CD1c-positive myeloid dendritic cell (primary cell): ENCODE results near the gene SRSF7.
A peak's percentile ranks its signal among the peaks of the same experiment; 100 is the strongest.
"Not testable (repeated sequence)": the region's sequence is repeated elsewhere in the genome, so short reads cannot be mapped to it uniquely, and the experiment has no call there.

ENCODE experiments used
- DNase-seq: peaks from one replicate; pipeline ENCODE4 v3.0.0-alpha.2; 2016; ENCODE audit errors: extremely low spot score

The SRSF7 gene

DNA sequence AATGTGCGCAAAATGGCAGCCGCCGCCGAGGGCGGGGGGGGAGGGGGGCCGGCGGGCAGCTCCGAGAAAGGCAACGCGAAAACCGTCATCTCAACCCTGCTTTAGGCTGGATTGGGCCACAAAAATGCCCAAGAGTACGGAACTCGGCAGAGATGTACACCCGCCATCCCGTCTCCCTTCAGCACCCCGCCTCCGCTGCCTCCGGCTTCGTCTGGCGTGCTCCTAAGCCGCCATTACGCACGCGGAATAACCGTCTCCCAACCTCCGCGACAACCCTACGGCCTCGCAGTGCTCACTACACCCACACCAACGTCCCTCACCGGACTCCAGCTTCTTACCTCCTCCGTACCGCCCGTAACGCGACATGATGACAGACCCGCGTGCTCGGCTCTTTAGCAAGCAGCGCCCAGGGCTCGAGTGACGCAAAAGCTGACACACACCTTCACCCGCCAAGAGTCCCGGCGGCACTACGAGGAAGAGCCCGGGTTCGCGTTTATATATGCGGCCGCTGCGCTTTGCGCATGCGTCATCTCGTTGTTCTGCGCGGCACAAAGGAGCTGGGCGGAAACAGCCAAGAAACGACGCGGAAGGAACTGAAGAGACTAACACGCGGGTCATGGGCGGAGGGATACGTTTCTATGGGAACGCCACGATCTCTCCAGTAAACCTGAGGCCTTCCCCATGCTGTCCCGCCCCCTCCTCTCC is at the start of gene SRSF7:
Gene SRSF7 (minus strand): TSS at position 471 of the 705 bp plus-strand sequence. CDS start 105 bp downstream, at position 366.
- DNase-seq, result peak; percentile 100

DNA sequence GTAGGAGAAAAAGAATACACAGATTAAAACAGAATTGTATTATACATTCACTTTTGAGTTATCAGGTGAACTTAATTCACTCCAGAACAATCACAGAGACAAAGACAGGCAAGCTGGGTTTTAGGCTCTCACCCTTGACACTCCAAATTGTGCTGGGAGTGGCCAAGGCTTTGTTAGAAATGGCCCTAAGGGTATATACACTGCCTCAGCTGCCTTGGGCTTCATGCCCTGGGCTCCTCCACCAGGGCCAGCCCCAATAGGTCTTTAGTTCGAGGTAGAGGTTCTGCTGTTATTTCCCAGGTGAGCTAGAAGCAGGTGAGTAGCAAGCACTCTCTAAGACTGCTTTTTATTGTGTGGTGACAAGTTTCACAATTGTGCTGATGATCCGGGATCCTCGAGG is 46.8 kb upstream of the SRSF7 start:
- no peak for DNase-seq

DNA sequence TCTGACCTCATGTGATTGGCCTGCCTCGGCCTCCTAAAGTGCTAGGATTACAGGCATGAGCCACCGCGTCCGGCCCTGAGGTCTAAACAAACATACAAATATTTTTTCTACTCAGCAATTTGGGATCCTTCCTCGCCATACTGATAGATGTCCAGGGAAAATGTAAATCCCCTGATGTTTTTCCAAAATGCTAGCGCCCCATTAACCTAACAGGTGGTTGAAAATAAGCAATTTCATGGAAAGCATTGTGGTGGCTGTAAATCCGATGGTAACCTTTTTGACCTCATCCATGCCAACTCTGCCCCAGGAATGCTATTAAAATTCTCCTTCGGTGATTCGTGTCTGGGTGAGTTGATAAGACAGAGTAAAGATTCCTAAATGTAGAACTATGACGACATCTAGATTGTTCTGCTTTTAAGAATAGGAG is 46.1 kb upstream of the SRSF7 start:
- no peak for DNase-seq

DNA sequence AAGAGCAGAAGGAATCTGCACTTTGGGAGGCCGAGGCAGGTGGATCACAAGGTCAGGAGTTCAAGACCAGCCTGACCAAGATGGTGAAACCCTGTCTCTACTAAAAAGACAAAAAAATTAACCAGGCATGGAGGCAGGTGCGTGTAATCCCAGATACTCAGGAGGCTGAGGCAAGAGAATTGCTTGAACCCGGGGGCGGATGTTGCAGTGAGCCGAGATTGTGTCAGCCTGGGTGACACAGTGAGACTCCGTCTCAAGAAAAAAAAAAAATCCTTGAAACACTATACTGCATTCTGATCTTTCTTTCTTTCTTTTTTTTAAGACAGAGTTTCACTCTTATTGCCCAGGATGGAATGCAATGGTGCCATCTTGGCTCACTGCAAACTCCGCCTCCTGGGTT is 43.9 kb upstream of the SRSF7 start:
- not testable (repeated sequence) for DNase-seq

DNA sequence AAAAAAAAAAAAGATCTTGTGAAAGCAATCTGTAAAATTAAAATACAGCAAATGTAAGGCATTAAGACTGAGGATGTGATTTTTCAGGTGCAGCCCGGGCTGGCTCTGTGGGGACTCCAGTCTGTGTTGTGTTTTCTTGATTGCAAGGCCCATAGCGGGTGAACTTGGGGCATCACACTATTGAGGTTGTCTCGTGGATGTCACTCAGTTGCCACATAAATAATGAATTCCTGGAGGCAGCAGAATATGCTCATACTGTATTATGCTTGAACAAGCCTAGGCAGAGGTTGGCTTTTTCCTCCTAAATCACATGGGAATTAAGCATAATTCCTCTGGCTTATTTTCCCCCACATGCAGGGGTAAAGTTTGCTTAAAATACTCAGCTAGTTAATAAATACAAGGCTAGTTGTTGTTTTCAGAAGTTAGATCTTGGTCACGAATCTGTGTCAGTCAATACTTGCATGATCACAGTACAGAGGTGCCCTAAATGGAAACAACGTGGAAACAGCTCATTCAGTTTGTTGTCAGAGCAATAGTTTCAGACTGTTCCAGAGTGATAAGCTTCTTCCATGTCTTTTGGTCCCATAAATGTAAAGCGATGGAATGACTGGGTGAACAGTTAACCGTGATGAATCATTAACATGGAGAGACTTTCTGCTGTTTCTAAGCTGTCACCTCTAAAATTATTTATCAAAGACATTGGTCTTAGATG is 43.2 kb upstream of the SRSF7 start:
- no peak for DNase-seq

DNA sequence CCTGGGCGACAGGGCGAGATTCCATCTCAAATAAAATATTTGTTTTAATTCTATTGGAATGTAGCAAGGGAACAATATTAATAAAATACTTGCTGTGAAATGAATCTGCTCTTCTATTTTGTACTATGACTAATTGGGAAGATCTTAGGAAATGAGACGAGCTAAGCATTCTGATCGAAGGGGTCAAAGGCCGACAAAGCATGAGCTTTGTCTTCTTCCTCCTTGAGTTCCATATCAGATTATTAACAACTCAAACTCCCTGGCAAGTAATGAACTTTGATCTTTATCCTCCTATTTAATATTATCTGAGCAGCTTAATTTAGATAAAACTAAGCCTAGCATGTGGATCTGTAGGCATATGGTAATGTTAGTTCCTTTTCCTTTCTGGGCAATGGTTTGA is 42.4 kb upstream of the SRSF7 start:
- no peak for DNase-seq

DNA sequence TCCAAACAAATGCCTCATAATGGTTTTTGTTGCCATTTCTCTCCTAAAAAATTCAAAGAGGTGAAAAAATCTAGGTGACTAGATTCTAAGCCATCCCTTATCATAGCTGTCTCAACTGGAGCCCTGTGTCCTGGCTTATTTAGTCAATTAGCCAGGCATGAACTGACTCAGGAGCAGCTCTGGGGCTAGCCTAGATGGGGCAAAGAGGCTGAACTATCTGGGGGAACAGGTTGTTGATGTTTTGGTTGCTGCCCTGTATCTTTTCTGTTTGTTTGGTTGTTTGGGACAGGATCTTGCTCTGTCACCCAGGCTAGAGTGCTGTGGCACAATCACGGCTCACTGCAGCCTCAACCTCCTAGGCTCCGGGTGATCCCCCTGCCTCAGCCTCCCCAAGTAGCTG is 41.6 kb upstream of the SRSF7 start:
- no peak for DNase-seq

DNA sequence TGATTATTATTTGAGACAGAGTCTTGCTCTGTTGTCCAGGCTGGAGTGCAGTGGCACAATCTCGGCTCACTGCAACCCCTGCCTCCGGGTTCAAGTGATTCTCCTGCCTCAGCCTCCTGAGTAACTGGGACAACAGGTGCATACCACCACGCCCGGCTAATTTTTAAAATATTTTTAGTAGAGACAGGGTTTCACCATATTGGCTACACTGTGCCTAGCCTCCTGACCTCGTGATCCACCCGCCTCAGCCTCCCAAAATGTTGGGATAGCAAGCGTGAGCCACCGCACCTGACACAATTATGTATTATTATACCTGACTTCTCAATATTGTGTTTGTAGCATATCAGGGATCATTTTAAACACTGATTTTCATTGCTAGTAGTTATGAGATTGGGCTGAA is 41.2 kb upstream of the SRSF7 start:
- DNase-seq, result not testable (repeated sequence)

DNA sequence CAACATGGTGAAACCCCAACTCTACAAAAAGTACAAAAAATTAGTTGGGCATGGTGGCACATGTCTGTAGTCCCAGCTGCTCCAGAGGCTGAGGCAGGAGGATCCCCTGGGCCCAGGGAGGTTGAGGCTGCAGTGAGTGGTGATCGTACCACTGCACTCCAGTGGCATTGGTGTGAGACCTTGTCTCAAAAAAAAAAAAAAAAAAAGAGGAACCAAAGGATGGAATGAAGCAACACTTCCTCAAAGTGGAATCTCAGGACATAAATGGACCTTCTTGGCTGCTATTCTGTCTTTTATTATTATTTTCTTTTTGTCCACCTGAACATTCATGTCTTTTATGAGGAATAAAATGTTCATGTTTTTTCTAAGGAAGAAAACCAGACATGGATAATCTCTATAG is 40.6 kb upstream of the SRSF7 start:
- peak; percentile 48 for DNase-seq

DNA sequence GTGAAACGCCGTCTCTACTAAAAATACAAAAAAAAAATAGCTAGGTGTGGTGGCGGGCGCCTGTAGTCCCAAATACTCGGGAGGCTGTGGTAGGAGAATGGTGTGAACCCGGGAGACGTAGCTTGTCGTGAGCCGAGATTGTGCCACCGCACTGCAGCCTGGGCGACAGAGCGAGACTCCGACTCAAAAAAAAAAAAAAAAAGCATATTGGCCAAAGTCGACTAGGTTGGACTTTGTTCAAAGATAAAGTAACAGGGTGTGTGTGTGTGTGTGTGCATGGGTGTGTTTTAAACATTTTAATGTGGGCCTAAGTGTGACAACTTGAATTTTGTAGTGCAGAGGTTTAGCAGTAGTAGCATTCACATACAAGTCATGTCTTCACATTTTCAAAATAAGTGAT is 38.5 kb upstream of the SRSF7 start:
- DNase-seq, result no peak

DNA sequence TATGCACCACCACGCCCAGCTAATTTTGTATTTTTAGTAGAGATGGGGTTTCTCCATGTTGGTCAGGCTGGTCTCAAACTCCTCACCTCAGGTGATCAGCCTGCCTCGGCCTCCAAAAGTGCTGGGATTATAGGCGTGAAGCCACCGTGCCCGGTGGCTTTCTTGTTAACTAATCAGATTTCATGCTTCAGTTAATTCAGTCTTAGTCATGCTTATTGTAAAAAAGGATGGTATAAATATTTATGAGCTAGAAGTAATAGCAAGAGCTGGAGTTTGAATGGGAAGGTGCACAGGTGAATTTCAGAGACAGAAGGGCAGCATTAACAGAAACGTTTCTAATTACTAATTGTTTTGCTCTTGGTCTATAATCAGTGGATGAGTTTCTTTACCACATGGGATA is 37.1 kb upstream of the SRSF7 start:
- DNase-seq, result no peak

DNA sequence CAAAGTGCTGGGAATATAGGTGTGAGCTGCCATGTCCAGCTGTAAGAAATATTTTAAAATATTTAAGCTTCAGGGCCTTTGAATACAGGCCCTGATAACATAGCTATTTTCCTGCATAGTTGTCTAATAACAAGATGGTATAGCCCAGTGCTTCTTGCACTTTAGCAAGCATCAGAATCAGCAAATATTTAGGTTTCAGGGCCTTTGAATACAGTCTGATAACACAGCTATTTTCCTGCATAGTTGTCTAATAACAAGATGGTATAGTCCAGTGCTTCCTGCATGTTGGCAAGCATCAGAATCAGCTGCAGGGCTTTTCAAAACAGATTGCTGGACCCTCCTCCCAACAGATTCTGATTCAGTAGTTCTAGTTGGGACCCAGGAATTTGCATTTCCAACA is 32.4 kb upstream of the SRSF7 start:
- no peak for DNase-seq

DNA sequence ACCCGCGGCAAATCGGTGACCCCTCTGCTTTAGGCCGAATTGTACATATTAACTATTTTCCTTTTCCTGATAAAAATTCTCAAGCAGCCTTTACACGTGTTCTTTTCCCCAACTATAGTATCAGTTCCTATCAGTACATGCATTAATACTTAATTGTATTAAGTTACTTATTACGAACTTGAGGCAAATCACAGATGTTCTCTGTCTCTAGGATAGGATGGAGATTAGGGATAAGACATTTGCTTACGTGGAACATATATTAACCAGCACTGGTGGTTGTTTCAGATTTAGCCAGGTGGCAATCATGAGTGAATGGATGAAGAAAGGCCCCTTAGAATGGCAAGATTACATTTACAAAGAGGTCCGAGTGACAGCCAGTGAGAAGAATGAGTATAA is 27.5 kb upstream of the SRSF7 start:
- DNase-seq, result no peak

DNA sequence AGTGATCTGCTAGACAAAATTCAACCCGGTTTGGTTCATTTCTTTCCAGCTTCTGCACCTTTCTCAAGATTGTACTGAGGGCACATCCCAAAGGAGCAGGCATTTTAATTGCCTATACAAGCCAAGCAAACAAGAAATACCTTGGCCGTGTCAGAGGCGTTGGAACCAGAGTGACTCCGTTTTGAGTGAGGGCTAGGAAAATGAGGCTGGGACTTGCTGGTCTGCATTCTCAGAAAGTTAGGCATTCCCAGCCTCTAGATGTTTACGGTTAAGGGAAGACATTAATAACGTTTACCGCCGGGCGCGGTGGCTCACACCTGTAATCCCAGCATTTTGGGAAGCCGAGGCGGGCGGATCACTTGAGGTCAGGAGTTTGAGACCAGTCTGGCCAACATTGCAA is 25.4 kb upstream of the SRSF7 start:
- no peak for DNase-seq

DNA sequence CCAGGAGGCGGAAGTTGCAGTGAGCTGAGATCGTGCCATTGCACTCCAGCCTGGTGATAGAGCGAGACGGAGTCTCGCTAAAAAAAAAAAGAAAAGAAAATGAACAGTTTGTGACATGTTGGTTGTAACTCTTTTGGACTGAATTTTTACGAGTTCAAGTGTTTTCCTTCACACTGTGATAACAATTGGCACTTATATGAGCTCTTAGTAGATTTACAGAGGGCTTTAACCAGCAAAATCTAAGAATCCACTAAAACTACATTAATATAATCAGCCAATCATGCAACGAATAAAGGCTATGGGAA is 24.7 kb upstream of the SRSF7 start:
- no peak for DNase-seq

DNA sequence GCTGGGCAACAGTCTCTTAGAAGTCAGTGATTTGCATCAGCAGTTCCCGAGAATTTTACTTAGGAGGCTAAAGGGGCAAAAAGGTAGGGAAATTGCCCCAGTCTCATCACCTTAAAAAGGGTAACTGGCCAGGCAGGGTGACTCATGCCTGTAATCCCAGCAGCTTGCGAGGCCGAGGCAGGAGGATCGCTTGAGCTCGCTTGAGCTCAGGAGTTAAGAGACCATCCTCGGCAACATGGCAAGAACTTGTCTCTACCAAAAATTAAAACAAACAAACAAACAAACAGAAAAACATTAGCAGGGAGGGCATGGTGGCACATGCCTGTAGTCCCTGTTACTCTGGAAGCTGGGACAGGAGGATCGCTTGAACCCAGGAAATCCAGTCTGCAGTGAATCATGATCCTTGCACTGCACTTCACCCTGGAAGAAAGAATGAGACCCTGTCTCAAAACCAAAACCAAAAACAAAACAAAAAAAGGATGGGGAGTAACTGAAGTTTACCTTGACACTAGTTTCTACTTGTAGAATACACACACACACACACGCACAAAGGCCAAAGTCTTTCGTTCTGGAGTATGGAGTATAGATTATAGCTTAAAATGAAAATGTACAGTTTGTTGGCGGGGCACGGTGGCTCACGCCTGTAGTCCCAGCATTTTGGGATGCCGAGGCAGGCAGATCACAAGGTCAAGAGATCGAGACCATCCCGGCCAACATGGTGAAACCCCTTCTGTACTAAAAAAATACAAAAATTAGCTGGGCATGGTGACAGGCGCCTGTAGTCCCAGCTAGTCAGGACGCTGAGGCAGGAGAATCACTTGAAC is 24.1 kb upstream of the SRSF7 start:
- no peak for DNase-seq

DNA sequence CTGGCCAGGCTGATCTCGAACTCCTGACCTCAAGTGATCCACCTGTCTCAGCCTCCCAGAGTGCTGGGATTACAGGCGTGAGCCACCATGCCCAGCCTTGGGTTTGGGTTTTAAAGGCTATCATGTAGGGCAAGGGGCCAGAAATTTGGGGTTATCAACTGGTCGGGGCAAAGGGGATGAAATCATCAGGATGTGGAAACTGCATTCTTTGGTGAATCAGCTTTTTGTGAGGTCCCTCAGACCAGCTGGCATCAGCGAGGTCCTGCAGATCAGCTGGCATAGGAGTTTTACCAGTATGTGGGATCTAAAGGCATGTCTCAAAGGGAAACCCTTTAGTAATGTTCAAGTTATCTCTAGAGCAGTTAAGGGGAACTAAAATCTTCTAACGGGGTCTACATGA is 20.5 kb upstream of the SRSF7 start:
- no peak for DNase-seq

DNA sequence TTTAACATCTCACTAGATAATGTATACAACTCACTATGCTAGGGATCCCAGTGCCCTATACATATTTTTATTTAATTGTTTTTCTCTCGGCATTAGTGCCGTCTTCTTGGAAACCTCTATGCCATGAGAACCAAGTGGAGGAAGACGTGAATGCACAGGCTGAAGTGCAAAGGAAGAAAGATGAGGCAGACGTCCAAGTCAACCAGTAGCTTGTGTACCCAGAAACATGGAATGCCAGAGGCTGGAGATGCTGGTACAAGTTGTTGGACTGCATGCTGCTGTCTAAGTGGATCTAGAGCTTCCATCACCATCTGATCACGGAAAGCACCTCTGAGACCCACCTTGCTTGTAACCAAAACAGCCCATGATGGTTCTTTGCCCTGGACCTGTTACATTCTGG is 14.4 kb upstream of the SRSF7 start:
- DNase-seq, result no peak

DNA sequence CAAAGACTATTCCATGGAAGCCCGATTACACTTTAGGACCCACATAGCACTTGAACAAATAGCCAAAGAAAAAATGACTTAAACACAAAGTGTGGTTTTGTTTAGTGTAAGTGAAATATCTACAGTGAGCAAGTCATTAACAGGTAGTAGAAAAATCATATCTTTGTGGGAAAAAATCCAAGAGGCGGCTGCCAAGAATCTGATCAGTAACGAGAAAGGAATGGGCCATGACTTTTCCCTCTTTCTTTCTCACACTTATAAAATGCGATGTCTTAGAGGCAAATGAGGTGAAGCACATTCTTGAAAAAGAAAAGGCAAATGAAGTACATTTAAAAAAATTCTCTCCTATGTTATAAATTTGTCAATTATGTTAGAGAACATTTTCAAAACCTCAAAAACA is 14.0 kb upstream of the SRSF7 start:
- DNase-seq, result no peak

DNA sequence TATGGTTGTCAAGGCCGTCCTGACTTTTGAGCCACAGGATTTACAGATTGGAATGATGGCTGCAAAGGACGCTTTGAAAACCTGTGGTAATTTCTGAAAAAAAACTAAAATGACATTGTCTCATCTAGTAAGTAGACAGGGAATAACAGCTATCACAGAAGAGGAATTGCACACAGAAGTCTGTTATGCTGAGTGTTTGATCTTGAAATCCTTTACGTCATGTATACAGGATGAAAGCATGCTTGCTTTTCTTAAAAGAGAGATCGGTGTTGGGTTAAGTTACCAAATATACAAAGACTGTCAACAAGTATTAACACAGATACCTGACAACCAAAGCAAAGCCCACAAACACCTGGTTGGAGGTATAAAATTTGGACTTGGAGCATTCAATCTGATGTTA is 12.6 kb upstream of the SRSF7 start:
- DNase-seq, result no peak

DNA sequence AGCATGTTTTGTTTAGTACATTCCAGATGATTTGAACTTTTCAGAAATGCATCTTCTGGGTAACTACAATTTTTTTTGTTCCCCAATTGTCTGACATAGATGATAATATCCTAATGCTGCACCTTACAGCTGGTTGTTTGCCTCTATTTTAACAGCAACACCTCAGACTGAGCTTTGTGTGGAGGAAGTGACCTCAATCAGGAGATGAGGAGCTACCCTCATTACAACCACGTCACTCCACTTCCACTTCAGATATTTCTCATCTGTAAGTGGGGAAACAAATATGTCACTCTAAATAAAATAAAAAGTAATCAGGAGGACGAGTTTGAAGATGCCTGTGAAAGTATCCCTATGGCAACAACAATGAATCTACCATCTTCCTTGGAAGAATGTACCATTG is 12.1 kb upstream of the SRSF7 start:
- DNase-seq, result no peak

DNA sequence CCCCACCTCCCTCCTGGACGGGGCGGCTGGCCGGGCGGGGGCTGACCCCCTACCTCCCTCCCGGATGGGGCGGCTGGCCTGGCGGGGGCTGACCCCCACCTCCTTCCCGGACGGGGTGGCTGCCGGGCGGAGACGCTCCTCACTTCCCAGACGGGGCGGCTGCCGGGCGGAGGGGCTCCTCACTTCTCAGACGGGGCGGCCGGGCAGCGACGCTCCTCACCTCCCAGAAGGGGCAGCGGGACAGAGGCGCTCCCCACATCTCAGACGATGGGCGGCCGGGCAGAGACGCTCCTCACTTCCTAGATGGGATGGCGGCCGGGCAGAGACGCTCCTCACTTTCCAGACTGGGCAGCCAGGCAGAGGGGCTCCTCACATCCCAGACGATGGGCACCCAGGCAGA is 4.7 kb upstream of the SRSF7 start:
- DNase-seq, result not testable (repeated sequence)

DNA sequence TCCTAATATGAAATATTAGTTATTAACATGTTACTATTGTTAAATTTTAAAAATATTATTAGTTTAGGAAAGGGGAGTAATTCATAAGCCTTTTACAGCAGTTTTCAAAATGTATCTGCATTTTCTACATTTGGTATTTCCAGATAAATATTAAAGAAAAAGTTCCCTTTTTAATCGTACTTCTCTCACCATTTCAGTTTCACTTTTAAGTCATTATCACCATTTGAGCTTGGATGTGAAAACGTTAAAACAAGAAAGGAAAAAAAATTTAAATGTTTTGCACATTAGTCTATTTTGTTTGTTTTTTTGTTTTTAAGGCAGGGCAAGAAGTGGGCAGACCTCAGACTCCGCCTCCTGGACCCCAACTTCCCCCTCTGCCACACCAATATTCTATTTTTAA is 3.3 kb upstream of the SRSF7 start:
- no peak for DNase-seq
